Fibroblast of mammary gland (primary cell): ENCODE results near the gene GEMIN5.

ENCODE experiments used
- DNase-seq: peaks from one replicate; pipeline ENCODE4 v3.0.0-alpha.2; 2010; ENCODE audit warnings: low read depth
- H3K4me3 ChIP-seq: 2 replicates; pipeline ENCODE4 v1.5.1; 2011; ENCODE audit warnings: low read depth, mild to moderate bottlenecking, low read length, moderate library complexity; ENCODE audit not compliant: control insufficient read depth
- CTCF ChIP-seq: conservative IDR thresholded peaks from 2 replicates; pipeline ENCODE4 v1.5.1; 2011; ENCODE audit warnings: low read depth, low read length, inconsistent platforms; ENCODE audit not compliant: control insufficient read depth, insufficient read depth

Gene GEMIN5

GRCh38 chr5:154860765-154861164, 77.2 kb downstream of the GEMIN5 start:
- H3K4me3 ChIP-seq, result peak overlapping the region; percentile 90
- no peak for TF ChIP-seq CTCF
- DNase-seq, result no peak

GRCh38 chr5:154860123-154860522, 77.9 kb downstream of the GEMIN5 start:
- DNase-seq, result peak; percentile 63

GRCh38 chr5:154858972-154859871, 78.8 kb downstream of the GEMIN5 start:
- peak overlapping the region; percentile 90 for H3K4me3 ChIP-seq
- TF ChIP-seq CTCF, result no peak
- DNase-seq, result no peak

More at GRCh38 chr5:154860123-154860522, 77.9 kb downstream of the GEMIN5 start:
- TF ChIP-seq CTCF, result no peak
- peak overlapping the region; percentile 90 for H3K4me3 ChIP-seq

GRCh38 chr5:154858297-154858971, 79.6 kb downstream of the GEMIN5 start, which contains the start of gene CNOT8:
Gene CNOT8, plus strand, starts transcription at chr5:154858627. Its CDS starts 4,652 bp downstream, at chr5:154863279.
- TF ChIP-seq CTCF, result no peak
- peak within 1 kb of the TSS; percentile 90 for H3K4me3 ChIP-seq
- DNase-seq, result peak; percentile 97

- no peak for TF ChIP-seq CTCF
- peak; percentile 97 for DNase-seq
- H3K4me3 ChIP-seq, result peak overlapping the region; percentile 90
Observed at GRCh38 chr5:154857530-154858296, 80.3 kb downstream of the GEMIN5 start.

- TF ChIP-seq CTCF, result no peak
- DNase-seq, result no peak
- no peak overlapping the region for H3K4me3 ChIP-seq
Observed at GRCh38 chr5:154851351-154851750, 86.7 kb downstream of the GEMIN5 start.
